ENCODE measurements around the gene PPP1R9B. TPM values are rescaled to one million over a fixed set of nuclear protein-coding genes. Genes with fewer than 3 reads are reported as not detected.

The PPP1R9B gene
- total RNA-seq, 1 experiment from 2014 or later: 21.7 TPM

DNA sequence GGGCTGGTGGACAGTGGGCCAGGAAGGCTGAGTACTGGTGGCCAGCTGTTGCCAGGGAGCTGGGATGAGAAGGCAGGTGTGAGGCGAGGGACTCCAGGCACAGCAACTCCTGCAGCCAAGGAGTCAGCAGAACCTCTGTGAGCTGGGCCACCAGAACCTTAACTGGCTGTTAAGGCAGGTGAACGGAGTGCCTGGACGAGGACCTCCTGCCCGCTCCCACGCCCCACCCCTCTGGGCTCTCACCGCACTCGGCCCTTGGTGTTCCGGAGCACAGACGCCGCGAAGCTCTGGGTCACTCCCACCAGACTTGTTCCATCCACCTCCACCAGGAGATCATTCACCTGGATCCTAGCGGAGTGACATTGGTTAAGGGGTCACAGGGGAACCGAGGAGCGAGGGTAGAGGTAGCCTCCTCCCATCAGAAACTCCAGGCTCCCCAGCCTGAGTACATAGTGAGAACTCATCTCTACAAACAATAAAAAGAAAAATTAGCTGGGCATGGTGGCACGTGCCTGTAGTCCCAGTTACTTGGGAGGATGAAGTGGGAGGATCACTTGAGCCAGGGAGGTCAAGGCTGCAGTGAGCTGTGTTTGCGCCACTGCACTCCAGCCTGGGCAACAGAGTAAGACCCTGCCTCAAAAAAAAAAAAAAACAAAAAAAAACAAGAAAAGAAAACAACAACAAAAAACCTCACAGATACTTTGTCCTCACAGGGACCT lies 9.3 kb downstream of the PPP1R9B start (continued):
- TF ChIP-seq NR3C1 (CRISPR knock-in tag; conservative IDR thresholded peaks at IDR 0.05; ENCODE audit: low read depth): no peak
- no peak for TF ChIP-seq NFE2L1 (CRISPR knock-in tag; IDR thresholded peaks at IDR 0.05)

GRCh38 chr17:50139950-50140885 lies 10.3 kb downstream of the PPP1R9B start:
- Mint-ChIP-seq H3K27ac (no peak overlapping the region), H3K4me1 (peaks cover 14% of the 10 kb centered on the region), H3K27me3 (ENCODE audit: low read depth) (no peaks in the 10 kb centered on the region), H3K4me3 (0 out of 2 replicates have a peak overlapping the region, but pooled peaks have one; percentile 14), H3K9me3 (no peaks in the 10 kb centered on the region), H3K36me3 (peaks cover 52% of the 10 kb centered on the region)
- peak; percentile 91 for ATAC-seq
- CTCF ChIA-PET: interaction anchor here (0.5 to 4.6 kb wide), 20 partner anchors 10 to 620 kb away, joined by 3 to 52 read pairs (median 4); partner anchors contain the start of genes PPP1R9B, SAMD14, SGCA and TMEM92
- POLR2A ChIA-PET: no interaction called here
- peak; percentile 90 for DNase-seq (ENCODE audit: low spot score)
- no peak for TF ChIP-seq MXD4 (CRISPR knock-in tag; IDR thresholded peaks at IDR 0.05; ENCODE audit: borderline replicate concordance)
- TF ChIP-seq, protein P1, sequence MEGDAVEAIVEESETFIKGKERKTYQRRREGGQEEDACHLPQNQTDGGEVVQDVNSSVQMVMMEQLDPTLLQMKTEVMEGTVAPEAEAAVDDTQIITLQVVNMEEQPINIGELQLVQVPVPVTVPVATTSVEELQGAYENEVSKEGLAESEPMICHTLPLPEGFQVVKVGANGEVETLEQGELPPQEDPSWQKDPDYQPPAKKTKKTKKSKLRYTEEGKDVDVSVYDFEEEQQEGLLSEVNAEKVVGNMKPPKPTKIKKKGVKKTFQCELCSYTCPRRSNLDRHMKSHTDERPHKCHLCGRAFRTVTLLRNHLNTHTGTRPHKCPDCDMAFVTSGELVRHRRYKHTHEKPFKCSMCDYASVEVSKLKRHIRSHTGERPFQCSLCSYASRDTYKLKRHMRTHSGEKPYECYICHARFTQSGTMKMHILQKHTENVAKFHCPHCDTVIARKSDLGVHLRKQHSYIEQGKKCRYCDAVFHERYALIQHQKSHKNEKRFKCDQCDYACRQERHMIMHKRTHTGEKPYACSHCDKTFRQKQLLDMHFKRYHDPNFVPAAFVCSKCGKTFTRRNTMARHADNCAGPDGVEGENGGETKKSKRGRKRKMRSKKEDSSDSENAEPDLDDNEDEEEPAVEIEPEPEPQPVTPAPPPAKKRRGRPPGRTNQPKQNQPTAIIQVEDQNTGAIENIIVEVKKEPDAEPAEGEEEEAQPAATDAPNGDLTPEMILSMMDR (IDR thresholded peaks at IDR 0.05): peak; percentile 99
- TF ChIP-seq ZNF263 (CRISPR knock-in tag; IDR thresholded peaks at IDR 0.05; ENCODE audit: low read depth): 0 out of 2 replicates have a peak, but pooled peaks have one; percentile 47
- peak; percentile 100 for TF ChIP-seq ZNF317 (CRISPR knock-in tag; IDR thresholded peaks at IDR 0.05; ENCODE audit: borderline replicate concordance, low read depth)
- 0 out of 2 replicates have a peak, but pooled peaks have one; percentile 15 for TF ChIP-seq ZNF423 (CRISPR knock-in tag; IDR thresholded peaks at IDR 0.05)

- no peaks in the 10 kb centered on the region for H3K27me3 Mint-ChIP-seq (ENCODE audit: low read depth)
- TF ChIP-seq, protein P1 (IDR thresholded peaks at IDR 0.05): no peak
- TF ChIP-seq TCF7 (CRISPR knock-in tag; IDR thresholded peaks at IDR 0.05; ENCODE audit: low read depth) (no peak), ZBTB21 (CRISPR knock-in tag; IDR thresholded peaks at IDR 0.05; ENCODE audit: borderline replicate concordance) (no peak), TEAD4 (CRISPR knock-in tag; IDR thresholded peaks at IDR 0.05) (no peak), ZNF416 (CRISPR knock-in tag; IDR thresholded peaks at IDR 0.05) (no peak), FOXP1 (CRISPR knock-in tag; IDR thresholded peaks at IDR 0.05; ENCODE audit: borderline replicate concordance) (no peak), ZNF396 (CRISPR knock-in tag; IDR thresholded peaks at IDR 0.05; ENCODE audit: borderline replicate concordance) (no peak), PRRX2 (CRISPR knock-in tag; IDR thresholded peaks at IDR 0.05) (no peak), ZNF138 (CRISPR knock-in tag; conservative IDR thresholded peaks at IDR 0.05) (no peak), ZMAT4 (CRISPR knock-in tag; IDR thresholded peaks at IDR 0.05) (no peak), SMAD3 (CRISPR knock-in tag; IDR thresholded peaks at IDR 0.05; ENCODE audit: borderline replicate concordance) (no peak), NFATC4 (CRISPR knock-in tag; IDR thresholded peaks at IDR 0.05) (no peak), ZNF512 (CRISPR knock-in tag; IDR thresholded peaks at IDR 0.05; ENCODE audit: borderline replicate concordance) (no peak)
- TF ChIP-seq, protein P2, sequence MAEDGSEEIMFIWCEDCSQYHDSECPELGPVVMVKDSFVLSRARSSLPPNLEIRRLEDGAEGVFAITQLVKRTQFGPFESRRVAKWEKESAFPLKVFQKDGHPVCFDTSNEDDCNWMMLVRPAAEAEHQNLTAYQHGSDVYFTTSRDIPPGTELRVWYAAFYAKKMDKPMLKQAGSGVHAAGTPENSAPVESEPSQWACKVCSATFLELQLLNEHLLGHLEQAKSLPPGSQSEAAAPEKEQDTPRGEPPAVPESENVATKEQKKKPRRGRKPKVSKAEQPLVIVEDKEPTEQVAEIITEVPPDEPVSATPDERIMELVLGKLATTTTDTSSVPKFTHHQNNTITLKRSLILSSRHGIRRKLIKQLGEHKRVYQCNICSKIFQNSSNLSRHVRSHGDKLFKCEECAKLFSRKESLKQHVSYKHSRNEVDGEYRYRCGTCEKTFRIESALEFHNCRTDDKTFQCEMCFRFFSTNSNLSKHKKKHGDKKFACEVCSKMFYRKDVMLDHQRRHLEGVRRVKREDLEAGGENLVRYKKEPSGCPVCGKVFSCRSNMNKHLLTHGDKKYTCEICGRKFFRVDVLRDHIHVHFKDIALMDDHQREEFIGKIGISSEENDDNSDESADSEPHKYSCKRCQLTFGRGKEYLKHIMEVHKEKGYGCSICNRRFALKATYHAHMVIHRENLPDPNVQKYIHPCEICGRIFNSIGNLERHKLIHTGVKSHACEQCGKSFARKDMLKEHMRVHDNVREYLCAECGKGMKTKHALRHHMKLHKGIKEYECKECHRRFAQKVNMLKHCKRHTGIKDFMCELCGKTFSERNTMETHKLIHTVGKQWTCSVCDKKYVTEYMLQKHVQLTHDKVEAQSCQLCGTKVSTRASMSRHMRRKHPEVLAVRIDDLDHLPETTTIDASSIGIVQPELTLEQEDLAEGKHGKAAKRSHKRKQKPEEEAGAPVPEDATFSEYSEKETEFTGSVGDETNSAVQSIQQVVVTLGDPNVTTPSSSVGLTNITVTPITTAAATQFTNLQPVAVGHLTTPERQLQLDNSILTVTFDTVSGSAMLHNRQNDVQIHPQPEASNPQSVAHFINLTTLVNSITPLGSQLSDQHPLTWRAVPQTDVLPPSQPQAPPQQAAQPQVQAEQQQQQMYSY (CRISPR knock-in tag; IDR thresholded peaks at IDR 0.05): no peak
- CTCF ChIA-PET: interaction anchor here (0.6 to 4.6 kb wide), 15 partner anchors 9 to 222 kb away, joined by 3 to 52 read pairs (median 4); partner anchors contain the start of genes PPP1R9B, SAMD14 and SGCA
Observed at GRCh38 chr17:50139185-50139783, 11.2 kb downstream of the PPP1R9B start.

More at GRCh38 chr17:50139185-50139783, 11.2 kb downstream of the PPP1R9B start:
- peaks cover 11% of the 10 kb centered on the region for H3K4me1 Mint-ChIP-seq
- H3K27ac Mint-ChIP-seq: no peak overlapping the region; the same call in 1 of the 2 replicates
- POLR2A ChIA-PET: interaction anchor here (1.2 kb wide), 1 partner anchor 9 kb away, joined by 3 read pairs; no protein-coding TSS in a partner anchor
- peaks cover 50% of the 10 kb centered on the region for H3K36me3 Mint-ChIP-seq
- DNase-seq (ENCODE audit: low spot score) (no peak), ATAC-seq (no peak)
- H3K4me3 Mint-ChIP-seq: no peak overlapping the region
- H3K9me3 Mint-ChIP-seq: no peaks in the 10 kb centered on the region

All from WTC11 (cell line).